Activated naive CD8-positive, alpha-beta T cell treated with anti-CD3 and anti-CD28 coated beads for 36 hours (primary cell): ENCODE data around the gene LRMDA. TPM values are rescaled to one million over a fixed set of nuclear protein-coding genes. Genes with fewer than 3 reads are reported as not detected.
"Not testable (repeated sequence)": the region's sequence is repeated elsewhere in the genome, so short reads cannot be mapped to it uniquely, and the experiment has no call there.

Source experiments
- DNase-seq: peaks from one replicate; pipeline ENCODE4 v3.0.0; 2021
- H3K27ac Mint-ChIP-seq: one replicate; pipeline ENCODE4 v1.8.0; 2022; ENCODE audit warnings: mild to moderate bottlenecking, moderate library complexity, mixed read lengths
- H3K27me3 Mint-ChIP-seq: one replicate; pipeline ENCODE4 v1.8.0; 2022; ENCODE audit warnings: mild to moderate bottlenecking, mixed read lengths
- H3K36me3 Mint-ChIP-seq: one replicate; pipeline ENCODE4 v1.8.0; 2021; ENCODE audit warnings: mild to moderate bottlenecking, mixed read lengths
- H3K4me1 Mint-ChIP-seq: one replicate; pipeline ENCODE4 v1.8.0; 2021; ENCODE audit warnings: mixed read lengths
- H3K4me3 Mint-ChIP-seq: one replicate; pipeline ENCODE4 v1.8.0; 2022; ENCODE audit warnings: mild to moderate bottlenecking, moderate library complexity, mixed read lengths
- H3K9me3 Mint-ChIP-seq: one replicate; pipeline ENCODE4 v1.8.0; 2022; ENCODE audit warnings: mixed read lengths
- total RNA-seq, 2 experiments: library from RNA; stranded (reverse); gene quantifications; one replicate each; pipeline ENCODE4 v1.2.3, GENCODE V29; 2021

The LRMDA gene
- total RNA-seq, 2 experiments from 2014 or later: not detected

GRCh38 chr10:76041551-76041950 lies 610.1 kb downstream of the LRMDA start:
- H3K36me3 Mint-ChIP-seq: no peaks in the 10 kb centered on the region
- H3K9me3 Mint-ChIP-seq: peaks cover 3% of the 10 kb centered on the region
- H3K27ac Mint-ChIP-seq: no peak overlapping the region
- no peaks in the 10 kb centered on the region for H3K4me1 Mint-ChIP-seq
- H3K4me3 Mint-ChIP-seq: no peak overlapping the region
- no peaks in the 10 kb centered on the region for H3K27me3 Mint-ChIP-seq
- DNase-seq: no peak

DNA sequence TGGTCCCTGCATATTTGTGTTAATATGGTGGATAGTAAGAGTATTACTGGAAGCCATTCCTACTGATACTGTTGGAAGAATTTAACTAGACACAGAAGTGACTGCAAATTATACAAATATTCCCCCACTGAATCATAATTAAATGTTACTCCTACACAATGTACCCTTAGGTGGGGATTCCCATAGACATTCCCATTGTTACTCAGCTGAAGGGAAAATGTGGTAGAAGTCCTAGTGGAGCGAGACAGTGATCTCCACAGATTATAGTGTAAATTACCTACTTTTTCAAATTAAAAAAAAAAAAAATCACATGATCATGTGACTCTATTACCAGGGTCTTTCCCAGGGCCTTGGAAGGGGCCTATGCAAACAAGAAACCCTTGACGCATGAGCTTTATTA lies 611.8 kb downstream of the LRMDA start:
- Mint-ChIP-seq H3K27me3 (peaks cover 4% of the 10 kb centered on the region), H3K27ac (no peak overlapping the region), H3K9me3 (peaks cover 3% of the 10 kb centered on the region), H3K4me1 (no peaks in the 10 kb centered on the region), H3K36me3 (no peaks in the 10 kb centered on the region), H3K4me3 (no peak overlapping the region)
- no peak for DNase-seq

DNA sequence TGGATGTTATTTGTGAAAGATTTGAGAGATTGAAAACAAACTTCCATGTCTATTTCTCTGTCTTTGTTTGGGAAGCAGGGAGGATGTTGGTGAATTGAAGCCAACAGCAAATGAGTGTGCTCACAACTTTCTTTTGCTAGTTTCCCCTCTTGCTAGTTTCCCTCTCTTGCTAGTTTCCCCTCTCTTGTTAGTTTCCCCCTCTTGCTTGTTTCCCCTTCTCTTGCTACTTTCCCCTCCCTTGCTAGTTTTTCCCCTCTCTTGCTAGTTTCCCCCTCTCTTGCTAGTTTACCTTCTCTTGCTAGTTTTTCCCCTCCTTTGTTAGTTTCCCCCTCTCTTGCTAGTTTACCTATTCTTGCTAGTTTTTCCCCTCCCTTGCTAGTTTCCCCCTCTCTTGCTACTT lies 613.3 kb downstream of the LRMDA start:
- Mint-ChIP-seq H3K9me3 (no peaks in the 10 kb centered on the region), H3K4me1 (no peaks in the 10 kb centered on the region), H3K27me3 (peaks cover 4% of the 10 kb centered on the region), H3K36me3 (no peaks in the 10 kb centered on the region), H3K27ac (no peak overlapping the region), H3K4me3 (no peak overlapping the region)
- DNase-seq: no peak

GRCh38 chr10:76045174-76045573 lies 613.8 kb downstream of the LRMDA start:
- no peaks in the 10 kb centered on the region for H3K36me3 Mint-ChIP-seq

GRCh38 chr10:76047521-76047920 lies 616.1 kb downstream of the LRMDA start:
- no peaks in the 10 kb centered on the region for H3K36me3 Mint-ChIP-seq
- no peak overlapping the region for H3K4me3 Mint-ChIP-seq
- DNase-seq: no peak
- H3K27me3 Mint-ChIP-seq: peaks cover 4% of the 10 kb centered on the region
- no peaks in the 10 kb centered on the region for H3K9me3 Mint-ChIP-seq
- no peaks in the 10 kb centered on the region for H3K4me1 Mint-ChIP-seq
- no peak overlapping the region for H3K27ac Mint-ChIP-seq

More at GRCh38 chr10:76045174-76045573, 613.8 kb downstream of the LRMDA start:
- no peak for DNase-seq
- H3K27ac Mint-ChIP-seq: no peak overlapping the region
- H3K4me3 Mint-ChIP-seq: no peak overlapping the region
- peaks cover 4% of the 10 kb centered on the region for H3K27me3 Mint-ChIP-seq
- no peaks in the 10 kb centered on the region for H3K4me1 Mint-ChIP-seq
- no peaks in the 10 kb centered on the region for H3K9me3 Mint-ChIP-seq

DNA sequence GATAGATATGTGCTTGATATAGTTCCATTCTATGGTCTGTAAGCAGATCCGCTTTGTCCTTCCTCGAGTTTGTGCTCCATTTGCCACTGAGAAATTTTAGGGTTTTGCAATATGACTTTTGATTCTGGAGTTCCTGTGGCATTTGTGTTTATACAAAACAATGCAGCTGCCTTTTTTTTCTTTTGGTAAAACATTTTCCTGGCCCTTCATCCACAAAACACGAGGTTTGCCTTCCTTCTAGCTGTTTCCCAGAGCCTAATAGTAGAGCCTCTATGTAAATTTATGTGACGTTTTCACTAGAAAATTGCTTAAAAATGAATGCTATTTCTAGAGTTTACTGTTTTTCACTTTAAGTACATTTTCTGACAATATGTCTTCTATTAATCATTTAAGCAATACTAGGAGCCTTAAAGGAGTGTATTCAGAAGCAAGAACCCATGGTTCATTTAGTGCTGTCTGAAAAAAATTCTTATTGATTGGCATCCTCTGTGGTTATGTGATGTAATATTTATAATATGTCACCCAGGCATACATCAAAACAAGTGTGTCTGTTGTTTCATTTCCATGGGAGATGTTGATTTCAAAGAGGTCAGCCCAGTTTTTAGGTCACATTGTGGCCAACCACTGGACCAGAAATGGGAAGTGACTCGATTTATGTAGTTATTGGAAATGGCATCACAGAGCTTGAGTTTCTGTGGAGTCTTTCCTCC lies 618.3 kb downstream of the LRMDA start:
- DNase-seq: no peak
- Mint-ChIP-seq H3K9me3 (no peaks in the 10 kb centered on the region), H3K27ac (no peak overlapping the region), H3K4me3 (no peak overlapping the region), H3K4me1 (no peaks in the 10 kb centered on the region), H3K36me3 (no peaks in the 10 kb centered on the region), H3K27me3 (peaks cover 9% of the 10 kb centered on the region)

DNA sequence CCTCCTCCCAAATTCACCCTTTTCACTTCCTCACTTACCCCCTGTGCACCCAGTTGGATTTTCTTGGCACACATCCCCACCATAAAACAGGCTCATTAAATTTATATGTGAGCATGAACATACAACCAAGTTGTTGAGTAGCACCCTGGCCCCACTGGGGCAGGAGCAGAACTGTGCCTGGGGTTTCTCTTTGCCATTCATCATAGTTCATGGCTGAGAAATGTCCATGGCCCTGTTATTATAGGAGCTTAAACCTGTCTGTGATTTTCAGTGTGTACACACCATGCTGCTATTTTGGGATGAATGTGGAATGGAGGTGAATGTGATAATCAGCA lies 618.8 kb downstream of the LRMDA start:
- no peaks in the 10 kb centered on the region for H3K36me3 Mint-ChIP-seq
- no peak overlapping the region for H3K27ac Mint-ChIP-seq
- peaks cover 9% of the 10 kb centered on the region for H3K27me3 Mint-ChIP-seq
- DNase-seq: no peak
- H3K4me3 Mint-ChIP-seq: no peak overlapping the region
- H3K4me1 Mint-ChIP-seq: no peaks in the 10 kb centered on the region
- peaks cover 2% of the 10 kb centered on the region for H3K9me3 Mint-ChIP-seq

DNA sequence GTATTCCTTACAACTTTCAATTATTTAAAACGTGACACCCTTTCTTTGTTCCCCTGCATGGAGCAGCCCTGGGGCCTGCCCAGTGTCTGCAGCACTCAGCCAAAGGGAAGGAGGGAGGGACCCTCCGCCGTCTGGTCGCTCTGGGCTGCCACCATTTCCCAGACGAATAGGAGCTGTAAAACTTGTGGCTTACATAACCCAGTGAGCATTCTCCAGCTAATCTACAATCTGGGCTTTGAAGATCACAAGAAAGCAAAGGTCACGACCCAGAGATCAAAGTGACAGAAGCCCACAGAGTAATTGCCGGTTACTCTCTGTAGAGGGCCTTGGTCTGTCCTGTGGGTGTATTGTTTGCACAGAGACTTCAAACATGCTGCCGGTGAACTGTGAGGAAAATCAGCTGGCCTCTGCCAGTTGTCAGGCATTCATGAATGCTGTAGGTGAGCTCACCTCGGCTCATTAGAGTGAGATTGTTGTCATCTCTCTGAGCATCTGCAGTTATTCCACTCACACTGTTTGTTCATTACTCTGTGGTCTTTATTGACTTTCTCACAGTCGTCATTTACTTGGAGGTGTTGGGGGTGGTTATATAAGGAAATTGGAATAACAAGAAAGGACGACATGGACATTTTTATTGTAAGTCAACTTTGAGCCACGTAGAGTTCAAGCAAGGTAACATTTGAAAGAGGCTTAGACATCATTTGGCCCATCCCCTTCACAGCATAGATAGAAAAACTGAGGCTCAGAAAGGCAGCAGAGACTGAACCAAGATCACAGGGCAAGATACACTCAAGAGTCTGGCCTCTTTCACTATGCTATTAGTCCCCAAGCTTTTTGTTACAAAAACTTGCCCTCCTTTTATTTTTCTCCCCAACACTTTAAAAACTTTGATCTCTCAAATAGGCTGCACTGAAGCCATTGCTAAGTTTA lies 619.8 kb downstream of the LRMDA start:
- Mint-ChIP-seq H3K4me3 (no peak overlapping the region), H3K9me3 (peaks cover 4% of the 10 kb centered on the region), H3K27ac (no peak overlapping the region), H3K4me1 (no peaks in the 10 kb centered on the region), H3K36me3 (no peaks in the 10 kb centered on the region), H3K27me3 (peaks cover 9% of the 10 kb centered on the region)
- no peak for DNase-seq

DNA sequence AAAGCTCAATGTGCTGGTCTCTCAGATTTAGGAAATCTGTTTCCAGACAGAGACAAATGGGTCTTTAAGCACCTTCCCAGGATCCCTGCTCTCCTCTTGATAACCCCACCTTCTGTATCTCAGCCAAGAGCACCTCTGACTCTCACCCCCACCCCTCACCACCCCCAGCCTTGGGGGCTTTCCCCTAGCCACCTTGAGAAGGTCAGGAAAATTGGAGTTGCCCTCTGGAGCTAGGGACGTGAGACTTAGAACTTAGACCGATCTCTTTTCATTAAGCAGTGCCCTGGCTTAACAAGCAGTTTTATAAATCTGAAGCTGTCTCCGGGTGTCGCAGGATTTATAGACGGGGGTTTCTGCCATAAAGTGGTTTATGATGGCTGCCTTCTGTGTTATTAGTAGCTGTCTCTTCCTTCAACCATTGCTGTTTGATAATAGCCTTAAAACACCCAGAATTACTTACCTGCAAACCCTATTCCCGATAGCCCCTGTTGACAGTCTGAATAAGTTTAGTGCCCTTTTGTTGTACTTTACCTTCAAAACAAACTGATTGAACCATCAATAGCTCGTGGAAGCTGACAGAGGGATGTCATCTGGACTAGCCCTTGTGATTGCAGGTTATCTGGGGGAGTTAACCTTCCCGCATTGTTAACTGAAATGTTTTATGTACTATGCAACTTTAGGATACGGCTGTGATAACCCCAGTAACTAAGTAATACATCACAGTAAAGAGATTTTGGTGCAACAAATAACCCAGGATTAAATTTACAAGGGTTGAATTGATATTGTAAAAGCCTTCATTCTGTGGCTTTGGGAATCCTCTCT lies 621.5 kb downstream of the LRMDA start:
- Mint-ChIP-seq H3K27me3 (peaks cover 5% of the 10 kb centered on the region), H3K27ac (no peak overlapping the region), H3K4me1 (no peaks in the 10 kb centered on the region), H3K36me3 (no peaks in the 10 kb centered on the region), H3K9me3 (peaks cover 9% of the 10 kb centered on the region), H3K4me3 (no peak overlapping the region)
- no peak for DNase-seq

- peaks cover 9% of the 10 kb centered on the region for H3K9me3 Mint-ChIP-seq
- DNase-seq: no peak
- H3K27ac Mint-ChIP-seq: no peak overlapping the region
- no peaks in the 10 kb centered on the region for H3K36me3 Mint-ChIP-seq
- peaks cover 5% of the 10 kb centered on the region for H3K27me3 Mint-ChIP-seq
- H3K4me3 Mint-ChIP-seq: no peak overlapping the region
- H3K4me1 Mint-ChIP-seq: no peaks in the 10 kb centered on the region
Measured at GRCh38 chr10:76055466-76055865, 624.0 kb downstream of the LRMDA start.

GRCh38 chr10:76055963-76056362 lies 624.5 kb downstream of the LRMDA start:
- Mint-ChIP-seq H3K9me3 (peaks cover 9% of the 10 kb centered on the region), H3K4me3 (no peak overlapping the region), H3K27me3 (peaks cover 5% of the 10 kb centered on the region), H3K36me3 (no peaks in the 10 kb centered on the region), H3K4me1 (no peaks in the 10 kb centered on the region), H3K27ac (no peak overlapping the region)
- no peak for DNase-seq

GRCh38 chr10:76060993-76061392 lies 629.6 kb downstream of the LRMDA start:
- not testable (repeated sequence) for H3K27ac Mint-ChIP-seq, H3K9me3 Mint-ChIP-seq, H3K27me3 Mint-ChIP-seq, H3K36me3 Mint-ChIP-seq, H3K4me3 Mint-ChIP-seq, H3K4me1 Mint-ChIP-seq, DNase-seq

DNA sequence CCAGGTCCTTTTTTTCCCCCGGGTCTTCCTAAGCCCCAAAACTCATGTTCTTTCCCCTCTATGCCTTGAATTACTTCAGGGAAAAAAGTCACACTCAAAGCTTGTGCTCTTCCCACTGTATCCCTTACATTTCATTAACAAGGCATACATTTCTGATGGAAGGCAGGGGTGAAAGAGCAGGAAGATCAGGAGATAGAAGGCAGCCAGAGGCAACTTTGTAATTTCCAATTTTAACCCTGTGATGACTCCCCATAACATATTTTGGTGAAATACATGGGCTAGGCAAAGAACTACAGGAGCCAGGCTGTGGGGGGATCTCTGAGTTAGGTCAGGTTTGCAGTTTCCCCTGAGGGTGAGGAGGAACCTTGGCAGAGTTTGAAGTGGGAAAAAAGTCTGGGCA lies 635.0 kb downstream of the LRMDA start:
- no peaks in the 10 kb centered on the region for H3K4me1 Mint-ChIP-seq
- DNase-seq: no peak
- peaks cover 3% of the 10 kb centered on the region for H3K27me3 Mint-ChIP-seq
- no peaks in the 10 kb centered on the region for H3K36me3 Mint-ChIP-seq
- no peaks in the 10 kb centered on the region for H3K9me3 Mint-ChIP-seq
- H3K4me3 Mint-ChIP-seq: no peak overlapping the region
- no peak overlapping the region for H3K27ac Mint-ChIP-seq

- H3K27me3 Mint-ChIP-seq: peaks cover 3% of the 10 kb centered on the region
- H3K36me3 Mint-ChIP-seq: no peaks in the 10 kb centered on the region
- H3K4me3 Mint-ChIP-seq: no peak overlapping the region
- H3K27ac Mint-ChIP-seq: no peak overlapping the region
- no peaks in the 10 kb centered on the region for H3K9me3 Mint-ChIP-seq
- no peak for DNase-seq
- no peaks in the 10 kb centered on the region for H3K4me1 Mint-ChIP-seq
Measured at GRCh38 chr10:76067447-76067846, 636.0 kb downstream of the LRMDA start.

DNA sequence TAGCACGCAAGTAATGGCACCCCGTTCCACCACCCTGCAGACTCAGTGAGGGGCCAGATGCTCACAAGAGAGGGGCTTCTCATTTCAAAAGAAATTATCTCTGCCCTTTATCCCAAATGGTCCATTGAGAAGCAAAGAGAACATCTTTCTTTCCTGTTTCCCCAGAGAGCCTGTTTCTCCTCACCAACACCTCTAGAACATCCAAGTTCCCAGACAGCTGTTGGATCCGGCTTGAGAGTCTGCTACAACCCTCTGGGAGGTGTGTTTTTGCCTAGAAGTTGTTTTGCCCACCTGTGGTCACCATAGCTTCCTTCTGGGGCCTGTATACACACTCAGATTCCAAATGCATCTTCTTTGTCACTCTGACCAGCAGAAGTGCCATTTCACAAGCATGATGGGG lies 637.4 kb downstream of the LRMDA start:
- no peak overlapping the region for H3K4me3 Mint-ChIP-seq
- H3K27me3 Mint-ChIP-seq: peaks cover 3% of the 10 kb centered on the region
- H3K4me1 Mint-ChIP-seq: no peaks in the 10 kb centered on the region
- H3K27ac Mint-ChIP-seq: no peak overlapping the region
- no peak for DNase-seq
- no peaks in the 10 kb centered on the region for H3K36me3 Mint-ChIP-seq
- H3K9me3 Mint-ChIP-seq: no peaks in the 10 kb centered on the region
